Caco-2 (cell line): Measurements from ENCODE around the gene PML. TPM values are rescaled to one million over a fixed set of nuclear protein-coding genes. Genes with fewer than 3 reads are reported as not detected.

Experiments used
- BruUV-seq: library from RNA; stranded (reverse); fragments of 400-500 nt; replicated peaks from 2 replicates; lab custom pipeline; 2021; lab: Mats Ljungman, UMichigan
- CTCF ChIA-PET: fragments of 300-600 bp; sonication (Branson Sonifier 250); formaldehyde crosslinking; loops from one replicate; lab custom pipeline; 2022; ENCODE audit warnings: antibody characterized with exemption; lab: Charles Lee
- POLR2A ChIA-PET: fragments of 300-600 bp; sonication (Branson Sonifier 250); formaldehyde crosslinking; loops from one replicate; lab custom pipeline; 2022; ENCODE audit warnings: antibody characterized with exemption; lab: Charles Lee
- DNase-seq, 2 experiments: peaks; one replicate each; pipeline versions ENCODE4 v3.0.0 to v3.0.0-alpha.2; 2020 to 2022
- H3K27me3 ChIP-seq: replicated peaks from 2 replicates; pipeline ENCODE4 v1.6.0; 2011; ENCODE audit warnings: low read length; ENCODE audit not compliant: control insufficient read depth, insufficient read depth
- H3K36me3 ChIP-seq: 2 replicates; pipeline ENCODE4 v1.5.1; 2011; ENCODE audit warnings: low read length; ENCODE audit not compliant: control insufficient read depth, insufficient read depth
- H3K4me1 ChIP-seq: fragments of 250-450 bp; sonication (Bioruptor Pico); 2 replicates; pipeline ENCODE4 v1.5.1; 2020; ENCODE audit warnings: mild to moderate bottlenecking
- H3K4me3 ChIP-seq: 2 replicates; pipeline ENCODE4 v1.5.1; 2011; ENCODE audit warnings: low read depth, mild to moderate bottlenecking, control low read depth, low read length
- H3K9me3 ChIP-seq: fragments of 250-450 bp; sonication (Bioruptor Pico); 2 replicates; pipeline ENCODE4 v1.5.1; 2020; ENCODE audit warnings: mild to moderate bottlenecking, moderate library complexity
- H3K27ac Mint-ChIP-seq: one replicate; pipeline ENCODE4 v1.8.0; 2022; ENCODE audit warnings: mixed read lengths; ENCODE audit not compliant: unreplicated experiment
- H3K27me3 Mint-ChIP-seq: one replicate; pipeline ENCODE4 v1.8.0; 2022; ENCODE audit warnings: mixed read lengths; ENCODE audit not compliant: insufficient read depth, unreplicated experiment
- H3K36me3 Mint-ChIP-seq: one replicate; pipeline ENCODE4 v1.8.0; 2022; ENCODE audit warnings: mild to moderate bottlenecking, mixed read lengths; ENCODE audit not compliant: insufficient read depth, unreplicated experiment
- H3K4me1 Mint-ChIP-seq: one replicate; pipeline ENCODE4 v1.8.0; 2022; ENCODE audit warnings: low read depth, mixed read lengths; ENCODE audit not compliant: unreplicated experiment
- H3K4me3 Mint-ChIP-seq: one replicate; pipeline ENCODE4 v1.8.0; 2022; ENCODE audit warnings: mild to moderate bottlenecking, moderate library complexity, mixed read lengths; ENCODE audit not compliant: unreplicated experiment
- H3K9me3 Mint-ChIP-seq: one replicate; pipeline ENCODE4 v1.8.0; 2022; ENCODE audit warnings: mixed read lengths; ENCODE audit not compliant: unreplicated experiment
- CTCF ChIP-seq, 2 experiments: fragments of 200-600 bp in 1 of 2; IDR thresholded peaks; 1 replicate in 1 of 2; 2 replicates in 1 of 2; pipeline versions ENCODE4 v1.5.1 to v1.8.0; 2011 to 2022; ENCODE audit warnings: antibody characterized with exemption in 1 of 2, control low read depth in 1 of 2, inconsistent platforms in 1 of 2, low read depth in 1 of 2, low read length in 1 of 2, mild to moderate bottlenecking in 1 of 2, moderate library complexity in 1 of 2; ENCODE audit not compliant: insufficient read depth in 1 of 2, severe bottlenecking in 1 of 2, unreplicated experiment in 1 of 2
- intact Hi-C: fragments of 100-400 bp; cut with micrococcal nuclease; formaldehyde crosslinking; loops from one replicate; pipeline ENCODE4 v1.10.0; 2022; ENCODE audit not compliant: unreplicated experiment
- total RNA-seq: library from RNA; stranded (reverse); gene quantifications from 2 replicates; pipeline ENCODE4 v1.2.3, GENCODE V29; 2022

PML gene
- total RNA-seq, 1 experiment from 2014 or later: 18.7 TPM

- Histone ChIP-seq H3K27me3 (no peaks in the 10 kb centered on the region; the same call in 1 of the 2 replicates), H3K4me3 (no peak overlapping the region), H3K4me1 (no peaks in the 10 kb centered on the region), H3K36me3 (no peaks in the 10 kb centered on the region), H3K9me3 (no peaks in the 10 kb centered on the region)
- Mint-ChIP-seq H3K4me3 (no peak overlapping the region), H3K4me1 (no peaks in the 10 kb centered on the region), H3K9me3 (no peaks in the 10 kb centered on the region), H3K36me3 (no peaks in the 10 kb centered on the region), H3K27me3 (peaks cover 7% of the 10 kb centered on the region), H3K27ac (no peak overlapping the region)
- no TSS peak for BruUV-seq
- CTCF ChIA-PET: interaction anchor here (0.7 to 1.0 kb wide), 3 partner anchors 9 to 28 kb away, joined by 3 read pairs; no protein-coding TSS in a partner anchor
- intact Hi-C loops: no loop called here
- no peak for DNase-seq
- POLR2A ChIA-PET: no interaction called here
- TF ChIP-seq CTCF (IDR thresholded peaks at IDR 0.05; ENCODE audit: insufficient read depth in 1 of 2, low read depth in 1 of 2, low read length in 1 of 2, severe bottlenecking in 1 of 2, unreplicated experiment in 1 of 2): no peak
These were observed 12.1 kb upstream of the PML start for GRCh38 chr15:73982222-73982962.

GRCh38 chr15:73983211-73983727 lies 11.2 kb upstream of the PML start:
- no peak for DNase-seq
- Mint-ChIP-seq H3K4me3 (no peak overlapping the region), H3K4me1 (no peaks in the 10 kb centered on the region), H3K27me3 (peaks cover 3% of the 10 kb centered on the region), H3K36me3 (no peaks in the 10 kb centered on the region), H3K27ac (no peak overlapping the region), H3K9me3 (no peaks in the 10 kb centered on the region)
- Histone ChIP-seq H3K4me3 (no peak overlapping the region), H3K4me1 (no peaks in the 10 kb centered on the region), H3K9me3 (no peaks in the 10 kb centered on the region), H3K27me3 (no peaks in the 10 kb centered on the region; the same call in 1 of the 2 replicates), H3K36me3 (no peaks in the 10 kb centered on the region)
- BruUV-seq: no TSS peak
- TF ChIP-seq CTCF (IDR thresholded peaks at IDR 0.05; ENCODE audit: insufficient read depth in 1 of 2, low read depth in 1 of 2, low read length in 1 of 2, severe bottlenecking in 1 of 2, unreplicated experiment in 1 of 2): no peak
- intact Hi-C loops: no loop called here
- CTCF ChIA-PET: interaction anchor here (0.7 to 1.0 kb wide), 3 partner anchors 11 to 55 kb away, joined by 3 to 4 read pairs (median 3); no protein-coding TSS in a partner anchor
- POLR2A ChIA-PET: no interaction called here

- ChIA-PET CTCF (interaction anchor here (0.8 kb wide), 1 partner anchor 54 kb away, joined by 4 read pairs; no protein-coding TSS in a partner anchor), POLR2A (no interaction called here)
- no peak for TF ChIP-seq CTCF (IDR thresholded peaks at IDR 0.05; ENCODE audit: insufficient read depth in 1 of 2, low read depth in 1 of 2, low read length in 1 of 2, severe bottlenecking in 1 of 2, unreplicated experiment in 1 of 2)
- no peaks in the 10 kb centered on the region for H3K4me1 ChIP-seq
- no peaks in the 10 kb centered on the region for H3K4me1 Mint-ChIP-seq
- peaks cover 3% of the 10 kb centered on the region for H3K27me3 Mint-ChIP-seq
- no TSS peak for BruUV-seq
- intact Hi-C loops: no loop called here
- H3K36me3 Mint-ChIP-seq: no peaks in the 10 kb centered on the region
- H3K9me3 Mint-ChIP-seq: no peaks in the 10 kb centered on the region
- no peak overlapping the region for H3K4me3 Mint-ChIP-seq
- no peak for DNase-seq
- H3K9me3 ChIP-seq: no peaks in the 10 kb centered on the region
- H3K27me3 ChIP-seq: no peaks in the 10 kb centered on the region
- H3K27ac Mint-ChIP-seq: no peak overlapping the region
- H3K4me3 ChIP-seq: no peak overlapping the region
- H3K36me3 ChIP-seq: no peaks in the 10 kb centered on the region
These were observed 10.7 kb upstream of the PML start for GRCh38 chr15:73983773-73984172.
